GM19099 (cell line): ENCODE results near the gene NACA2.

Source experiments
- POLR2A ChIP-seq: IDR thresholded peaks from 3 replicates; pipeline ENCODE4 v1.6.1; 2011; ENCODE audit warnings: low read depth; ENCODE audit not compliant: insufficient read length; ENCODE audit errors: extremely low read depth

Gene NACA2

DNA sequence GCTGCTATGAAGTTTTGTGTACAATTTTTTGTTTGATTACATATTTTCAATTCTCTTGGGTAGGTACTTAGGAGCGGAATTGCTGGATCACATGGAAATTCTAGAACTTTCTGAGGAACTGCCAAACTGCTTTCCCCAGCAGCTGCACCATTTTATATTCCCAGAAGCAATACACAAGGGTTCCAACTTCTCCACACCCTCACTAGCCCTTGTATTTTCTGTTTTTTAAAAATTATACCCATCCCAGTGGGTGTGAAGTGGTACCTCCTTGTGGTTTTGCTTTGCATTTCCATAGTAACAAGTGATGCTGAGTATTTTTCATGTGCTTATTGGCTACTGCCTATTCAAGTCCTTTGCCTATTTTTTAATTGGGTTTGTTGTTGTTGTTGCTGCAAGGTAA, 20.9 kb downstream of the NACA2 start:
- no peak for TF ChIP-seq POLR2A

- TF ChIP-seq POLR2A: no peak
Observed at GRCh38 chr17:61568219-61569072, 22.6 kb downstream of the NACA2 start.

- TF ChIP-seq POLR2A: no peak
Observed at GRCh38 chr17:61567045-61567802, 23.8 kb downstream of the NACA2 start.

DNA sequence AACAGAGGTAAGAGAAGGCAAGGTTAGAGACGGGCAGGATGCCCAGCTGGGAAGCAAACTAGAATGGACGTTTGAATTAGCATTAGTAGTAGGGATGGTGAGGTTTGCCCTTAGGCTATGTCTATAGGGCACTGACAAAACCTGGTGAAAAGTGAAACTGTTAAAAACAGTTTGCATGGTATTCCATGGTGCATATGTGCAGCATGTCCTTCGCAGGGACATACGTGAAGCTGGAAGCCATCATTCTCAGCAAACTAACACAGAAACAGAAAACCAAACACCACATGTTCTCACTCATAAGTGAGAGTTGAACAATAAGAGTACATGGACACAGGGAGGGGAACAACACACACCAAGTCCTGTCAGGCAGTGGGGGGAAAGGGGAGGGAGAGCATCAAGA, 25.8 kb downstream of the NACA2 start:
- TF ChIP-seq POLR2A: no peak

- TF ChIP-seq POLR2A: no peak
Observed at GRCh38 chr17:61562287-61562686, 28.7 kb downstream of the NACA2 start.

- TF ChIP-seq POLR2A: no peak
Observed at GRCh38 chr17:61561354-61561753, 29.7 kb downstream of the NACA2 start.

DNA sequence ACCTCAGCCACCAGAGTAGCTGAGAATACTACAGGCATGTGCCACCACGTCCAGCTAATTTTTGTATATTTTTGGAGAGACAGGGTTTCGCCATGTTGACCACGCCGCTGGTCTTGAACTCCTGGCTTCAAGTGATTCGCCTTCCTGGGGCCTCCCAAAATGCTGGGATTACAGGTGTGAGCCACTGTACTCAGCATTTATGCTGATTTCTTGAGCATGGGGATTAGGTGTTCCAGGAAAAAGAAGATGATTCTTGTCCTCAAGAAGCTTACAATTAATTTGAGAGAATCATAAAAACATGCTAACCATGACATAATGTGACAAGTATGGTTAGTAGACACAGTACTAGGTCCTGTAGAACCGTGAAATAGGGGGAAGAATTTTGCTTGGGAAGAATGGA, 30.9 kb downstream of the NACA2 start:
- no peak for TF ChIP-seq POLR2A

DNA sequence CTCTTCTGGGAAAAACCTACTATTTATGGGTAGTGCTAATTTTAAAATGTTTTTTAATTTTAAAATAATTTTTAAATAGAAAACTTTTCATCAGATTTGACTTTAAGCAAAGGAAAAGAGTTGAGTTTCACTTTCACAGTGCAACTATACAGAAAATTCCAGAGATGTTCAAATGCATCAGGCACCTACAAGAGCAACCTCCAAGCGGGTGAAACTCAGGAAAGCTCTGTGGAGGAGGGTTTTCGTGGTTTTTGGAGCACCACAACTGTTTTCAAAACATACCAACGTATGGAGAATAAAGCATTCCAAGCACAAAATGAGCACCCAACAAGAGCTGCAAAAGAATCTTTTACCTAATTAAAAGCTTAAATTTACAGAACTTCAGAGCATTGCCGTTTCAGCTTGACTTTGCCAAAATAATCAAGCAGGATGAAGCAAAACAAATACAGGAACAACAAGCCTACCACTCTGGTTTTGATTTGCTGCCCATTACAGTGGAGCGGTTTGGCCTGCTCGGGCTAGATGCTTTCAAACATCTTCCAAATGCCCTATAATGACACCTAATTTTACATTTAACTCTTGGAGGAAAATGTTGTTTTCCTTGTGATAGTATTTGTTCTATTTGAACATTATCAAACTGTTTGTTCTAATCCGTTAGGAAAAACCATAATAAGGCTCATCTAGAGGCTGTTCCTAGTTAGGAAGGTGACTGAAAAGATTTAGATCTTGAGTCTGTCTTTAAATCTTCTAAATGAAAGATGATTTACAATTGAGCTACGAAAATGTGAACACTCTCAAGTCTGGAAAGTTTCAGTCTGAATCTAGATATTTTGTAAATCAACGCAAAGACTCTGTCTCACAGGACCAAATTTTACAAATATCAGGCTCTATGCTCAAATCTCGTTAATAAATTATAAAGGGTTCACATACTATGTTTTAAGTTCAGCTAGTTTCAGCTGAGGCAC, 34.5 kb downstream of the NACA2 start:
- no peak for TF ChIP-seq POLR2A

DNA sequence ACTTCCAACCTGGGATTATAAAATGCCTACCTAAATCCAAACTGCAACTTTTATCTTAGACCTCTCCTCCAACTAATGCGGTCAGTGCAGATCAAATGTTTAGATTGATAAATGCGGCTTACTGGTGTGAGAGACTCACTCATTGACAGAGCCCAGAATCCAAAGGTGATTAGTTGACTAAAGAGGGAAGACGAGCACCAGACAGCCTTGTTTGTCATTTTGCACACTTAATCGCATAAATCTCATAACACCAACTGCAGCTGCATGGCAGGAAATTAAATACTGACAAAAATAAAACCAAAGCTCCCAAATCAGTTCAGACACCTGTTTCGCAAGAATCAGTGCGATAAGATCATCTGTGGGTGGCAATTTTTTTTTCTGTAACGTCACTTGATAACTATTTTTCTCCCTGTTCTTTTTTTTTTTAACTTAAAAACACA, 35.9 kb downstream of the NACA2 start:
- no peak for TF ChIP-seq POLR2A

DNA sequence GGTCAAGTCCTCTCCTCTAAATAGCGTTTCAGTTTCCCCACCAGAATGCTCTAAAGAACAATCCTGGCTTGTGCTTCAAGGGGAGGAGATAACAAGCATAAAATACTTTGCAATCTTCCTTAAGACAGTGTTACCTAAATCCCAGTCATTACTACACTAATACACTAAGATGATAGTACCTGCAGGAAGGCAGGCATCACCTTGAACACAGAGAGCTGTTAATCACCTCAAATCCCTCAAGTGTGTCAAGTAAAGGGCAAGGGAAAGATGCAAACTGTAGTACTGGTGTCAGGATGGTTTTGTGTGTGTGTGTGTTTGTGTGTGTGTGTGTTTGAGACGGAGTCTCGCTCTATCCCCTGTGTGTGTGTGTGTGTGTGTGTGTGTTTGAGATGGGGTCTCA, 36.8 kb downstream of the NACA2 start:
- TF ChIP-seq POLR2A: no peak

- TF ChIP-seq POLR2A: no peak
Observed at GRCh38 chr17:61551255-61551742, 39.7 kb downstream of the NACA2 start.

DNA sequence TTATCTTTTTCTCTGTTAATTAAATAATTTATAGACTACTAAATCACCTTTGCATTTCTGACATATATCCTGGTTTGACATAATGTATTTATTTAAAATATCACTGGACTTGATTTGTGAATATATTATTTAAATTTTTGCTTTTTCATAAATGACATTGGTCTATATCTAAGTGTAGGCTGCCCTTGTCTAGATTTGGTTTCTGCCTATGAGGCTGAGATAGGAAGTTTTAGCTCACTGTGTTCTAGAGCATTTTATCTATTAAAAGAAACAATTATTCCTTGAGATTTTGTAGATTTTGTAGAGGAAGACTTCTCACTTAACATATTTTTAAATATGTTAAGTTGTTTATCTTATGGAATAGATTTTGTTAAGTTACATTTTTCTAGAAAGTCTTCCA, 43.9 kb downstream of the NACA2 start:
- no peak for TF ChIP-seq POLR2A

DNA sequence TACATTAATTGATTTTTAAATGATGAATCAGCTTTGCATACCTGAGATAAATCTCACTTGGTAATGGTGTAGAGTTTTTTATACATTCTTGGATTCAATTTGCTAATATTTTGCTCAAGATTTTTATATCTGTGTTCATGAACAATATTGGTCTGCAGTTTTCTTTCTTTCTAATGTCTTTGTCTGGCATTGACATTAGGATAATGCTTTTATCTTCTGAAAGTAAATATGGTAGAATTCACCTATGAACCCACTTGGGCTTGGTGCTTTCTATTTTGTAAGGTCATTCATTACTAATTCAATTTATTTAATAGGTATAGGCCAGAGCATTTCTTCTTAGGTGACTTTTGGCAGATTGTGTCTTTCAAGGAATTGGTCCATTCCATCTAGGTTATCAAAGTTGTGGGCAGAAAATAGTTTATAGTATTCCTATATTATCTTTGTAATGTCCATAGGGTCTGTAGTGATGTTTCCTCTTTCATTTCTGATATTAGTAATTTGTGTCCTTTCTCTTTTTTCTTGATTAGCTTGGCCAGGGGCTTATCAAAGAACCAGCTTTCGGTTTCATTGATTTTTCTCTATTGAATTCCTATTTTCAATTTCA, 45.6 kb downstream of the NACA2 start:
- no peak for TF ChIP-seq POLR2A

DNA sequence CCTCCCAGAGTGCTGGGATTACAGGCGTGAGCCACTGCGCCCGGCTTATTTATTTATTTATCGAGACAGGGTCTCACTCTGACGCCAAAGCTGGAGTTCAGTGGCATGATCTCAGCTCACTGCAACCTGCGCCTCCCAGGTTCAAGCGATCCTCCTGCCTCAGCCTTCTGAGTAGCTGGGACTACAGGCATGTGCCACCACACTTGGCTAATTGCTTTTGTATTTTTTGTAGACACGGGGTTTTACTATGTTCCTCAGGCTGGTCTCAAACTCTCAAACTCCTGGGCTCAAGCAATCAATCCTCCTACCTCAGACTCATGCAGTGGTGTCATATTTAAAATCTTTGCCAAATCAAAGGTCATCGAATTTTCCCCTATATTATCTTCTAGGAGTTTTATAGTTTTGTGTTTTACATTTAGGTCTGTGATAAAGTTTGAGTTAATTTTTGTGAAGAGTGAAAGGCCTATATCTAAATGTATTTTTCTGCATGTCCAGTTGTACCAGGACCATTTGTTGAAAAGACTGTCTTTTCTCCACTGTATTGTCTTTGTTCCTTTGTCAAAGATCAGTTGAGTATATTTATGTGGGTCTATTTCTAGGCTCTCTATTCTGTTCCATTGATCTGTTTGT, 47.1 kb downstream of the NACA2 start:
- TF ChIP-seq POLR2A: no peak
